Measurements from ENCODE around the gene BCL6.

Gene BCL6

DNA sequence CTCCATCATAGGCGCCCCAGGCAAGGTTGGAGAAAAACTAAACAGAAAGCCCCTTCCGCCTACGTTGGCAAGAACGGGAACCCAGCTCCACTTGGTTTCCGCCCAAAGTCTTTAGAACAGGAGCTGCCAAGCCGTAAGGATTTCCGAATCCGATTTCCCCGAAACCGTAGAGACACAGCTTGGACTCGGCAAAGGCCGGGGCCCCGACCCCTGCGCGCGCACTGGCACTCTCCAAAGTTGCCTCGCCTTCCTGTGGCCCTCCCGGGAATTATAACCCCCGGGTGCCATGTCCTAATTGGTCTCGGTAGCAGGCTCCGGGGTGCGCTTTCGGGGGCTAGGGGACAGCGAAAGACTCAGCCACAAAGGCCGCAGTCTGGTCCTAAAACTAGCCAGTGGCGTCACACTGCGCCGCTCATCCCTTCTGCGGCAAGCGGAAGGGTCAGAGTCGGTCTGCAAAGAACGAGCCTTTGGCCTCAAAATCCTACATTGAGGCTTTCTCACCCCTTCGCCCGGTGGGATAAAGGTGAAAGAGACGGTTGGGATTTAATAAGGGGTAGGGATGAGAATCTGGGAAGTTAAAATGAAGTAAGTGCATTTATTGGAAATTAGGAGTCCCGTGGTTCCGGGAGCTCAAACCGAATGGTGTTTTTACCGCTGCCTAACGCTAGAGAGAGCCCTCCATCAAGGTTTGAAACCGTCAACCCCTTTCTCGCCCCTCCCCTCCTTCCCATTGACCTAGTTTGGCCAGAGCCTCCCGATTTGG lies 6.8 kb downstream of the BCL6 start:
- peak; percentile 89 for DNase-seq

GRCh38 chr3:187738071-187738330 lies 7.3 kb downstream of the BCL6 start:
- DNase-seq, result no peak

DNA sequence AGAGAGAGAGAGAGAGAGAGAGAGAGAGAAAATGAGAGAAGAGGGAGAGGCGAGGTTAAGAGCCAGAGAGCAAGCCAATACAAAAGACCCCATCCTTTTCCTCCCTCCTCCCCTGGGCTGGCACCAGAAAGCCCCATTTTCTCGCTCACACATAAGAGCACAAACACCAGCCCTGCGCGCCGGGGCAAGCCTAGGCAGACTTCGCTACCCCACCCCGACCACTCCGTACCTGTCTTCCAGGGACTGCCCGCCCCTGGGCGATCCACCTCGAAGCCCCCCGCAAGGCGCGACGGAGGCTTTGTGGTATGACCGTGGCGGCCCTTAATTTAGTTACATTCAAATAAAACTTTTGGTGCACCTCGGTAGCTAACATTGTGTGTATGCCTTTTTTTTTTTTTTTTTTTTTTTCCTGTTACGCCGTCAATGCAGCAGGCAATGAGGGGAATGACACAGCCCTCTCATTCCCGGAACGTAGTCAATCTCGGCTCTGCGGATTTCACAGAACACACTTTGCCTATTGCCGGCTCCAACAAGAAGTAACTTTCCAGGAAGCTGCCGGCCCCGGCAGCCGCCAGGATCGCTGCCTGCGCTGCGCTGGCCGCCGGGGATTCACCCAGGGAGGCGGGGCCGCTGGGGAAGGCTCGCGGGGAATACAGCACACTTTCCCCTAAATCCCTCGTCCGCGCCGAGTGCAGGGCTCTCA lies 7.7 kb downstream of the BCL6 start:
- DNase-seq, result peak; percentile 92

DNA sequence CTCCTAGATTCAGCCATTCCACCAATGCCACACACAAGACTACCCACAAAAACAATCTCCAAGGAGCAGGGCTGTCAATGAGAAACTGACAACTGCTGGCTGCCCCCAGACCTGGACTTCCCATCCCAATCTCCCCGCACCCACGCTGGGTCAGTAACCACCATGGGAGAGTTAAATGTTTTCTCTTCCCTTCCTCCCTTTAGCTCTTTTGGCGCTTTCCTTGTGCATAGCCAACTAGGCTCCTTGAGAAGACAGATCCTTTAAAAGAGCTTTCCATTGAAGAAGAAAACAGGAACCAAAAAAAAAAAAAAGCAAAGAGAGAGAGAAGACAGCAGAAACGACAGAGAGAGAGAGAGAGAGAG lies 8.3 kb downstream of the BCL6 start:
- peak; percentile 66 for DNase-seq

DNA sequence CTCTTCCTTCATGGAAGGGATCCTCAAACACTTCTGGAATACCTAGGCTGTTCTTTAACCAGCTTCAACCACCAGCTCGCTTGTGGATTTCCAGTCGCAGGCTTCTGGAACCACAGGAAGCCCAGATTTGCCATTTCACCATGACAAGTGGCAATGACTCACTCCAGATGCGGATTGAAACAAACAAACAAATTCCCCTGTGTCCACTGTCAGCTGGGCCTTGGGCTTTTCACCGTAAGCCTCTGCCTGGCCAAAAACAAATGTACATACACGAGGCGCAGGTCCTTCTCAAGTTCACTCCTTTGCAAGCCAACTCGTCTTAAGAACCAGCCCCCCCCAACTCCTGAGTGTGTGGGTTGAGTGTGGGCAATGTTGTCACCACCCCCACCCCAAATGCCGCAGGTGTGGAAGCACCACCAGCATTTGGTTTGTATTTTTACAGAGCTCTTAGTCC lies 8.8 kb downstream of the BCL6 start:
- DNase-seq, result peak; percentile 92

GRCh38 chr3:187735837-187736236 lies 9.4 kb downstream of the BCL6 start:
- DNase-seq, result peak; percentile 71

DNA sequence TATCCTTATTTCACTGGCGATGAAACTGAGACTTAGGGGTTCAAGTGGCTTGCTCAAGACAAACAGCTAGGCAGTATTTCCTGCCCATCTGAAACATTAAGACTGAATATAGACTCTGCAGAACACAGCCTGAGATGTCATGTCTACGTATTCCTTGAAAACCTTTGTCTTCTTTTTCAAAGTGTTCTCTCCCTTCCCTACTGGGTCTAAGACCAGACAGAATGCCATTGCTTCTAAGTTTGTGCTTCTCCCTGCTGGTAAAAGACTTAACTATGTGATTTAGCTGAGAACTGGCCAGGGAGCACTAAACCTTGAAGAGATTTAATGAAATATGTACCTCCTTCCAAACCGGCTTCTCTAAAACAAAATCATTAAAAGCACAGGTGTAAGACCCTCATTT lies 9.9 kb downstream of the BCL6 start:
- DNase-seq, result no peak

DNA sequence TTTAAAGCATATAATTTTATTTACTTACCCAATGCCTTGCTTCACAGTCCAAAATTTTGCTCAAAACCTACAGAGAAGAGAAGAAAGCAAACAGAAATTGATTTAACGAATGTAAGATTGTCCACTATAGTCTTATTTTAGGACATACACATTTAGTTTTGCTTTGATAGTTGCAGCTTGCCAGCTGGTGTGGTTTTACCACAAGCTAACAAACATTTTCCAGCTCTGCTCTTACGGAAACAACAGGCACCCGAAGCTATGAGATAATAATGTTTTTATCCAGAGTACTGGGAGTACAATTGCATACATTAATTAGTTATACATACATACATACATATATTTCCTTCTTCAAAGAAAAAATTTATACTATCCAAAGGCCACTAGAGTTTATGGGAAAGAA lies 10.4 kb downstream of the BCL6 start:
- no peak for DNase-seq

GRCh38 chr3:187733371-187733770 lies 11.9 kb downstream of the BCL6 start:
- no peak for DNase-seq

DNA sequence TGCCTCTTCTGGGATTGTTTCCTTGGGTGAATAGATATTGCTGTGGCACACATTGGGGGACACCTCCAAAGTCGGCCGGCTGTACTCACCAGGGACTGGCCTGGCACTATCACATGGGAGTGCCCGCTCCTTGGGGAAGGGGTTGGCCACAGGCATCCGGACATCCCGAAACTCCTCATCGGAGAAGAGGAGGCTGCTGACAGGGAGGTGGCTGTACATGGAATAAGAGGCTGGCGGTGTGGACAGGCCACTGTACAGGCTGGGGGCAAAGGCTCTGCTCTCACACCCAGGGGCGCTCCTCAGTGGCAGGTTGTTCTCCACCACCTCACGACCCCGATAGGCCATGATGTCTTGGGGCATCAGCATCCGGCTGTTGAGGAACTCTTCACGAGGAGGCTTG lies 15.7 kb downstream of the BCL6 start:
- no peak for DNase-seq

DNA sequence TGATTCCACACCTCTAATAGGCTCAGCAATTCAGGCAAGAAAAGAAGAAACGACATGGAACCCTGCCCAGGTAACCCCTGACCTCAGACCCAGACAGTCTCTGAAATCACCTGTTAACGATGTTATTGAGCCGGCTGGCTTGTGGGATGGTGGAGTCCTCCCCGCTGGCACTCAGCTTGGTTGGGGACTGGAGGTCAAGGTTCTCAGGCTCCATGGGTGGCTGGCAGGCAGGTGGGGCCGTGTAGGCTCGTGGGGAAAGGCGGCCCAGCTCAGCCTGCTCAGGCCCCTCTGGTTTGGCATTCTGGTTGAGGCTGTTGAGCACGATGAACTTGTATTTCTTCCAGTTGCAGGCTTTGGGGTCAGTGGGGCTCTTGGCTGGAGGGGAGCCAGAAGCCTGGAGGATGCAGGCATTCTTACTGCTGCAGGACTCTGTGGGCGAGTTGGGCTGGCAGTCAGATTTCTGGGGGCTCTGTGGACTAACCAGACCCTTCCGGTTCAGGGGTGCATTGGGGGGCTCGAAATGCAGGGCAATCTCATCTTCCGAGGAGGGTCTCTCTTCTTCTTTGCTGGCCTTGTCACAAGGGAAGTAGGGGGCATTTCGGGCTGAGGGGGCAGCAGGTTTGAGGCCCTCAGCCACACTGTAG lies 16.2 kb downstream of the BCL6 start:
- DNase-seq, result no peak

- no peak for DNase-seq
Observed at GRCh38 chr3:187728248-187728647, 17.0 kb downstream of the BCL6 start.

- DNase-seq, result no peak
Observed at GRCh38 chr3:187726564-187726963, 18.7 kb downstream of the BCL6 start.

- no peak for DNase-seq
Observed at GRCh38 chr3:187725653-187726370, 19.5 kb downstream of the BCL6 start.

GRCh38 chr3:187725224-187725623 lies 20.0 kb downstream of the BCL6 start:
- no peak for DNase-seq

GRCh38 chr3:187722206-187722612 lies 23.1 kb downstream of the BCL6 start:
- no peak for DNase-seq

DNA sequence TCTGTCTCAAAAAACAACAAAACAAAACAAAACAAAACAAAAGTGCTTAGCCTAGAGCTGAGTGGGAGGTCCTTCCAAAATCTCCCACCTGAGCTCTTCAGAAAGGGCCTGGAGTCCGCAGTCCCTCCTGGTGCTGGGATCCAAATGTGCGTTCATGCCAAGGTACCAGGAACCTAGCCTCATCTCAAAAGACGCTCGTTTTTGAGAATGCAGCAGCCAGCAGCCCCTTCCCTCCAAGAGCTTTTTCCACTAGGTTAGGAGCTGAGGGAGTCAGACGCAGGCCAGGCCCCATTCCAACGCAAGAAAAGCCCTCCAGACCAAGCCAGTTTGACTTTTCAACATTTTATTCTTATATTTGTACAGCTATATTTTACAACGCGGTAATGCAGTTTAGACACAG lies 24.2 kb downstream of the BCL6 start:
- DNase-seq, result no peak

DNA sequence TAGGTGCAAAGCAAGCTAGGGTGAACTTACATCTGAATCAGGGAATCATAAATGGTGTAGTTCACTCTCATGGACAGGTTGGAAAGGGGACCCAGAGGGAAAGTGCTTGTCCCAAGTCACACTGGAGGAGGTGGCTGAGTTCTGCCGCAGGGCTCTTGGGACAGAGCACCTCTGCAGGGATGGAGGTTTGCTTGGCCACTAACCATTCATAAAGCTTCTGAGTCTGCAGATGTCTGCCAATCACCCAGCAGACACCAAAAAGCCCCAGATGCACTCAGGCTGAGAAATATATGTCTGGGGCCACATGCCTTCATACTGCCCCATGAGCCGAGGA lies 25.0 kb downstream of the BCL6 start:
- DNase-seq, result no peak

DNA sequence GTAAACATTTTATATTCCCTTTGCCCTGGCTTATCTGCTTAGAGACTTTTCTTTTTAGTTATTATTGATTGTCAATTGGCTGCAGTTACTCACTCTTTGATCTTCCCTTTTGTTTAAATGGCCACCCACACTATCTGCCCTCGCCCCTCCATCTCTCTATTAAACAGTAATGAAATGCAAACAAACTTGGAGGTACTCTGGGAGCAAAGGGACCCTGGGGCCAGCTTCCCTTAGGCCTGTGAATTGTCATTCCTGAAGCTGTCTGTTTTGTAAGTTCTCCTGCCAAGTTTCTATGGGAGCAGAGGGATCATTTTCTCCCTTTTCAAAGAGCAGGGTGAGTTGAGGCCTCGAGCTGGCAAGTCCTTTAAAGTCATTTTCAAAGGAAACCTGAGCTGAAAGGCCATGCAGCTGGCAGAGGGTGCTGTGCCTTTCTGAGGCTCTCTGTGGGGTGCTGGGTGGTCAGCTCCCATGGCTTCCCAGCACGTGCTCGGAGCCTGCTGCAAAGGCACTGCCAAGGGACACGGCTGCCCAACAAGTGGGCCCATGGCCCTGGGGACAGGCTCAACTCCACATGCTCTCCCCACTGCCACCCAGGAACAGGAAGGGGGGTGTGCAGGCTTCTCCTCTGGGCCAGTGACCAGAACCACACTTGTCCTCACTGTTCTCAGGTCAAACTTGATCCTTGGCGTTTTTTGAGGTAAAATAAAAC lies 25.5 kb downstream of the BCL6 start:
- DNase-seq, result no peak

- peak; percentile 41 for DNase-seq
Observed at GRCh38 chr3:187718802-187719201, 26.5 kb downstream of the BCL6 start.

DNA sequence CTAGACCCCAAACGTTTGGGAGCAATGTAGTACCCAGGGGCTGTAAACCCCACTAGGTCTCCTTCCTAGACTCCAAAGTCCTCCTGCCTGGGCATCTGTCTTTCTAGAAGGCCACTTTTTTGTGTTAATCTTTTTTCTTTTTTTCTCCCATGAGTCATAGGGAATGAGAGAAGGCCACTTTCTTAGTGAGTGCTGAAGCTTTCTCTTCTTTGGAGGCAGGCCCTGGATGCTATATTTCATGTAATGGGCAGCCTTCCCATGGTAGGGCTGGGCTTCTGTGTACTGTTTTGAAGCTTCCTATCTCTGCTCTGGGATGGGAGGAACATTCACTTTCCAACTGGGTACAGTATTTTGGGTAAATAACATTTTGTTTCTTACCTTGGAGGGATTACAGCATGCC lies 27.7 kb downstream of the BCL6 start:
- DNase-seq, result no peak

GRCh38 chr3:187714404-187714979 lies 30.8 kb downstream of the BCL6 start:
- DNase-seq, result peak; percentile 65

- peak; percentile 43 for DNase-seq
Observed at GRCh38 chr3:187713504-187713903, 31.8 kb downstream of the BCL6 start.
